ENCODE measurements around the gene MALAT1. TPM values are rescaled to one million over a fixed set of nuclear protein-coding genes. Genes with fewer than 3 reads are reported as not detected.

The MALAT1 gene
- total and polyA plus RNA-seq, 2 of the 13 experiments (the other 11 are each of a cell fraction or from before 2014, with no cell fraction given): 143 to 1,237 TPM

GRCh38 chr11:65454696-65455456, 44.0 kb upstream of the MALAT1 start (continued):
- TF ChIP-seq UBTF (CRISPR knock-in tag; IDR thresholded peaks at IDR 0.05) (no peak), ZBTB40 (IDR thresholded peaks at IDR 0.05) (no peak), ZBTB40 (CRISPR knock-in tag; IDR thresholded peaks at IDR 0.05) (no peak), ZNF180 (CRISPR knock-in tag; IDR thresholded peaks at IDR 0.05; ENCODE audit: borderline replicate concordance, low read depth) (no peak), NFAT5 (CRISPR knock-in tag; IDR thresholded peaks at IDR 0.05) (no peak), ZNF780A (CRISPR knock-in tag; IDR thresholded peaks at IDR 0.05) (no peak), IKZF1 (IDR thresholded peaks at IDR 0.05) (no peak), ZNF3 (CRISPR knock-in tag; IDR thresholded peaks at IDR 0.05) (no peak), SMC3 (IDR thresholded peaks at IDR 0.05; ENCODE audit: low read length) (no peak; the same call in 1 of the 2 replicates)

Measured in HepG2 (cell line).